CD4-positive, alpha-beta T cell (primary cell): ENCODE results near the gene SENP7. TPM values are rescaled to one million over a fixed set of nuclear protein-coding genes. Genes with fewer than 3 reads are reported as not detected.

Experiments
- ATAC-seq: fragments of 200-7000 bp; cut with Tn5 transposase; one replicate; pipeline ENCODE4 v1.10.0; 2022; ENCODE audit warnings: mild to moderate bottlenecking; ENCODE audit not compliant: poor library complexity
- CTCF ChIA-PET: fragments of 350-600 bp; sonication (Branson Sonifier 250); formaldehyde crosslinking; loops from one replicate; lab custom pipeline; 2021; ENCODE audit warnings: antibody characterized with exemption, inconsistent platforms; lab: Charles Lee
- POLR2A ChIA-PET: fragments of 350-600 bp; sonication (Branson Sonifier 250); formaldehyde crosslinking; loops from one replicate; lab custom pipeline; 2021; ENCODE audit warnings: antibody characterized with exemption, inconsistent platforms; lab: Charles Lee
- DNase-seq, 14 experiments: peaks; one replicate each; pipeline ENCODE4 v3.0.0-alpha.2; 2013 to 2020; ENCODE audit warnings: mixed read lengths in 2 of 14
- H3K27ac ChIP-seq, 2 donors: one replicate each; pipeline versions ENCODE4 v1.5.1 to v1.7.0; 2013; ENCODE audit warnings: low read length in 2 of 2, low read depth in 1 of 2, mild to moderate bottlenecking in 1 of 2
- H3K27me3 ChIP-seq, 2 experiments: 1 replicate in 1 of 2; 2 replicates in 1 of 2; pipeline versions ENCODE4 v1.6.1 to v1.7.0; 2013; ENCODE audit warnings: low read length in 2 of 2, control low read depth in 1 of 2, mild to moderate bottlenecking in 1 of 2, moderate library complexity in 1 of 2; ENCODE audit not compliant: insufficient read depth in 2 of 2, control insufficient read depth in 1 of 2
- H3K36me3 ChIP-seq: one replicate; pipeline ENCODE4 v1.6.1; 2013; ENCODE audit warnings: low read length, control low read depth; ENCODE audit not compliant: insufficient read depth
- H3K4me1 ChIP-seq: one replicate; pipeline ENCODE4 v1.6.1; 2013; ENCODE audit warnings: low read length, control low read depth; ENCODE audit not compliant: insufficient read depth
- H3K4me3 ChIP-seq: one replicate; pipeline ENCODE4 v1.5.1; 2013; ENCODE audit warnings: mild to moderate bottlenecking, low read length, moderate library complexity
- H3K9me3 ChIP-seq, 2 experiments: 1 replicate in 1 of 2; 2 replicates in 1 of 2; pipeline versions ENCODE4 v1.6.1 to v1.7.0; 2013; ENCODE audit warnings: low read length in 2 of 2, mild to moderate bottlenecking in 2 of 2, control low read depth in 1 of 2, moderate library complexity in 1 of 2; ENCODE audit not compliant: control insufficient read depth in 1 of 2, insufficient read depth in 1 of 2
- H3K27ac Mint-ChIP-seq: one replicate; pipeline ENCODE4 v1.8.0; 2020; ENCODE audit warnings: mixed read lengths
- H3K27me3 Mint-ChIP-seq: one replicate; pipeline ENCODE4 v1.8.0; 2021; ENCODE audit warnings: mixed read lengths
- H3K36me3 Mint-ChIP-seq: one replicate; pipeline ENCODE4 v1.8.0; 2021; ENCODE audit warnings: low read depth, mixed read lengths
- H3K4me1 Mint-ChIP-seq: one replicate; pipeline ENCODE4 v1.8.0; 2021; ENCODE audit warnings: low read depth, mixed read lengths
- H3K4me3 Mint-ChIP-seq: one replicate; pipeline ENCODE4 v1.8.0; 2020; ENCODE audit warnings: mild to moderate bottlenecking, mixed read lengths
- H3K9me3 Mint-ChIP-seq: one replicate; pipeline ENCODE4 v1.8.0; 2020; ENCODE audit warnings: mixed read lengths
- intact Hi-C, 2 experiments: fragments of 100-400 bp; cut with DNase I in 1 of 2; cut with micrococcal nuclease in 1 of 2; formaldehyde crosslinking; loops; one replicate each; pipeline versions ENCODE4 v1.15.1 to v1.9.0; 2023 to 2025; cut with DNase I, micrococcal nuclease
- total RNA-seq, 174 experiments: library from RNA in 2 of 174; stranded (reverse) in 2 of 174; gene quantifications; one replicate each; pipeline ENCODE4 v1.2.3 and lab custom pipeline; 2021 to 2026
- TF ChIP-seq, protein P1 (sequence below): fragments of 200-600 bp; IDR thresholded peaks from one replicate; pipeline ENCODE4 v1.8.0; 2022; ENCODE audit warnings: antibody characterized with exemption, mild to moderate bottlenecking

The SENP7 gene
- total RNA-seq, 2 experiments from 2014 or later, result 37.5 to 39.3 TPM

- peaks cover 2% of the 10 kb centered on the region for H3K36me3 ChIP-seq
- intact Hi-C loops, result loop anchor here in 1 of 2 experiments (5.0 kb wide), 2 partner anchors 46 to 106 kb away; partner anchors contain the start of genes PCNP and SENP7
- CTCF ChIA-PET, result interaction anchor here (1.6 kb wide), 1 partner anchor 107 kb away, joined by 5 read pairs; the partner anchor contains the start of gene PCNP
- peaks cover 63% of the 10 kb centered on the region for H3K36me3 Mint-ChIP-seq
- H3K4me3 Mint-ChIP-seq, result peak overlapping the region; percentile 83
- H3K4me3 ChIP-seq, result peak overlapping the region; percentile 48
- DNase-seq (peak in 8 of 14 experiments; percentile 47 to 75 (median 68)), ATAC-seq (peak; percentile 79)
- H3K27me3 ChIP-seq, result no peaks in the 10 kb centered on the region
- TF ChIP-seq, protein P1, sequence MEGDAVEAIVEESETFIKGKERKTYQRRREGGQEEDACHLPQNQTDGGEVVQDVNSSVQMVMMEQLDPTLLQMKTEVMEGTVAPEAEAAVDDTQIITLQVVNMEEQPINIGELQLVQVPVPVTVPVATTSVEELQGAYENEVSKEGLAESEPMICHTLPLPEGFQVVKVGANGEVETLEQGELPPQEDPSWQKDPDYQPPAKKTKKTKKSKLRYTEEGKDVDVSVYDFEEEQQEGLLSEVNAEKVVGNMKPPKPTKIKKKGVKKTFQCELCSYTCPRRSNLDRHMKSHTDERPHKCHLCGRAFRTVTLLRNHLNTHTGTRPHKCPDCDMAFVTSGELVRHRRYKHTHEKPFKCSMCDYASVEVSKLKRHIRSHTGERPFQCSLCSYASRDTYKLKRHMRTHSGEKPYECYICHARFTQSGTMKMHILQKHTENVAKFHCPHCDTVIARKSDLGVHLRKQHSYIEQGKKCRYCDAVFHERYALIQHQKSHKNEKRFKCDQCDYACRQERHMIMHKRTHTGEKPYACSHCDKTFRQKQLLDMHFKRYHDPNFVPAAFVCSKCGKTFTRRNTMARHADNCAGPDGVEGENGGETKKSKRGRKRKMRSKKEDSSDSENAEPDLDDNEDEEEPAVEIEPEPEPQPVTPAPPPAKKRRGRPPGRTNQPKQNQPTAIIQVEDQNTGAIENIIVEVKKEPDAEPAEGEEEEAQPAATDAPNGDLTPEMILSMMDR, result no peak
- H3K4me1 ChIP-seq, result peaks cover 19% of the 10 kb centered on the region
- peaks cover 9% of the 10 kb centered on the region for H3K9me3 Mint-ChIP-seq
- no peaks in the 10 kb centered on the region for H3K27me3 Mint-ChIP-seq
- POLR2A ChIA-PET, result interaction anchor here (1.0 to 1.5 kb wide), 3 partner anchors 12 to 52 kb away, joined by 3 read pairs; no protein-coding TSS in a partner anchor
- H3K27ac ChIP-seq, result peak overlapping the region; percentile 13 to 64
- no peaks in the 10 kb centered on the region for H3K9me3 ChIP-seq
- H3K27ac Mint-ChIP-seq, result peak overlapping the region; percentile 89
- peaks cover 77% of the 10 kb centered on the region for H3K4me1 Mint-ChIP-seq
These were observed 46.3 kb downstream of the SENP7 start for GRCh38 chr3:101466465-101467309.

DNA sequence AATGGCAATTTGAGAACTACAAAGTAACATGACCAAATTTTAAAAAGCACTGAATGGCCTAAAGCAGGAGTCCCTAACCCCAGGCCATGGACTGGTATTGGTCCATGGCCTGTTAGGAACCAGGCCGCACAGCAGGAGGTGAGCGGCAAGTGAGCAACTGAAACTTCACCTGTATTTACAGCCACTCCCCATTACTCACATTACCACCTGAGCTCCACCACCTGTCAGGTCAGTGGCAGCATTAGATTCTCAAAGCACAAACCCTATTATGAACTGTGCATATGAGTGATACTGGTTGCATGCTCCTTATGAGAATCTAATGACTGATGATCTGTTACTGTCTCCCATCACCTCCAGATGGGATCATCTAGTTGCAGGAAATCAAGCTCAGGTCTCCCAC is 48.8 kb downstream of the SENP7 start:
- Histone ChIP-seq H3K27me3 (no peaks in the 10 kb centered on the region), H3K9me3 (no peaks in the 10 kb centered on the region), H3K27ac (no peak overlapping the region), H3K4me1 (peaks cover 19% of the 10 kb centered on the region), H3K4me3 (no peak overlapping the region), H3K36me3 (peaks cover 7% of the 10 kb centered on the region)
- no peaks in the 10 kb centered on the region for H3K27me3 Mint-ChIP-seq
- TF ChIP-seq, protein P1, result no peak
- intact Hi-C loops, result loop anchor here (5.0 kb wide), 2 partner anchors 33 to 43 kb away; no protein-coding TSS in a partner anchor
- DNase-seq (no peak), ATAC-seq (no peak)
- H3K4me1 Mint-ChIP-seq, result peaks cover 82% of the 10 kb centered on the region
- H3K27ac Mint-ChIP-seq, result peak overlapping the region; percentile 48
- H3K4me3 Mint-ChIP-seq, result no peak overlapping the region
- H3K9me3 Mint-ChIP-seq, result peaks cover 5% of the 10 kb centered on the region
- peaks cover 67% of the 10 kb centered on the region for H3K36me3 Mint-ChIP-seq
- CTCF ChIA-PET, result no interaction called here
- POLR2A ChIA-PET, result no interaction called here

DNA sequence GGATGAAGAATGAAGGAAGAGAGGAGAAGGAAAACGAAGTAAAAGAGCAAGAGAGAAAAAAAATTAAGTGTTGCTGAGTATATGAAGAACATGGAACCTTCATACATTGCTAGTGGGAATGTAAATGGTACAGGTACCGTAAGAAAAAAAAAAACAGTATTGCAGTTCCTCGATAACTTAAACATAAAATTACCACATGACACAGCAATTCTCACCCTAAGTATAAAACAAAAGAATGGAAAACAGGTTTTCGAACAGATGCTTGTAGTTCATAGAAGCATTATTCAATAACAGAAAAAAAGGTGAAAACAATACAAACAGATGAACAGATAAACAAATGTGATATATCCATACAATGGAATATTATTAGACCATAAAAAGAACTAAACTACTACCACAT is 51.6 kb downstream of the SENP7 start:
- intact Hi-C loops, result loop anchor here (5.0 kb wide), 2 partner anchors 36 to 46 kb away; no protein-coding TSS in a partner anchor
- peaks cover 68% of the 10 kb centered on the region for H3K36me3 Mint-ChIP-seq
- TF ChIP-seq, protein P1, result no peak
- no peaks in the 10 kb centered on the region for H3K27me3 Mint-ChIP-seq
- ATAC-seq (no peak), DNase-seq (no peak)
- H3K9me3 ChIP-seq, result no peaks in the 10 kb centered on the region
- ChIA-PET CTCF (no interaction called here), POLR2A (no interaction called here)
- peaks cover 61% of the 10 kb centered on the region for H3K4me1 Mint-ChIP-seq
- H3K4me1 ChIP-seq, result peaks cover 6% of the 10 kb centered on the region
- no peak overlapping the region for H3K27ac ChIP-seq
- no peak overlapping the region for H3K4me3 ChIP-seq
- H3K27me3 ChIP-seq, result no peaks in the 10 kb centered on the region
- H3K36me3 ChIP-seq, result peaks cover 16% of the 10 kb centered on the region
- peak overlapping the region; percentile 34 for H3K27ac Mint-ChIP-seq
- no peaks in the 10 kb centered on the region for H3K9me3 Mint-ChIP-seq
- H3K4me3 Mint-ChIP-seq, result no peak overlapping the region
